Adrenal gland (tissue), 12 donors: ENCODE data around the gene PACRGL. TPM values are rescaled to one million over a fixed set of nuclear protein-coding genes. Genes with fewer than 3 reads are reported as not detected.

Experiments
- DNase-seq, 7 donors: peaks; one replicate each; pipeline ENCODE4 v3.0.0-alpha.2; 2019 to 2020
- H3K27ac ChIP-seq, 5 donors: fragments of 200-600 bp; sonication (generic) in 4 of 5; 1 replicate in 3 of 5; 2 replicates in 2 of 5; pipeline versions ENCODE4 v1.5.1 to v1.8.0; 2016 to 2020; ENCODE audit warnings: mild to moderate bottlenecking in 1 of 5
- H3K27me3 ChIP-seq: fragments of 200-600 bp; 2 replicates; pipeline ENCODE4 v1.8.0; 2021
- H3K36me3 ChIP-seq, 2 donors: fragments of 200-600 bp; replicated peaks in 1 of 2; 1 replicate in 1 of 2; 2 replicates in 1 of 2; pipeline versions ENCODE4 v1.5.1 to v1.8.0; 2018 to 2022
- H3K4me1 ChIP-seq, 2 donors: fragments of 200-600 bp; replicated peaks in 1 of 2; 1 replicate in 1 of 2; 2 replicates in 1 of 2; pipeline versions ENCODE4 v1.5.1 to v1.8.0; 2018 to 2021
- H3K4me3 ChIP-seq, 4 donors: fragments of 200-600 bp; sonication (generic) in 3 of 4; one replicate each; pipeline ENCODE4 v1.5.1; 2016 to 2018
- H3K9me3 ChIP-seq, 3 donors: fragments of 200-600 bp; sonication (generic) in 1 of 3; replicated peaks in 1 of 3; 1 replicate in 2 of 3; 2 replicates in 1 of 3; pipeline versions ENCODE4 v1.5.1 to v1.8.0; 2016 to 2021
- CTCF ChIP-seq, 6 experiments: fragments of 450-650 bp in 4 of 6; fragments of 200-600 bp in 2 of 6; sonication (generic) in 1 of 6; IDR thresholded peaks; 1 replicate in 5 of 6; 2 replicates in 1 of 6; pipeline versions ENCODE4 v1.5.1 to v1.8.0; 2016 to 2021; ENCODE audit warnings: antibody characterized with exemption in 6 of 6, mild to moderate bottlenecking in 2 of 6, moderate library complexity in 1 of 6
- POLR2A ChIP-seq, 2 donors: fragments of 450-650 bp; IDR thresholded peaks; one replicate each; pipeline ENCODE4 v1.6.1; 2017; ENCODE audit warnings: antibody characterized with exemption in 2 of 2, mild to moderate bottlenecking in 2 of 2, moderate library complexity in 1 of 2
- WGBS, 4 donors: extraction: QIAGEN DNeasy Blood & Tissue Kit in 2 of 4; methylation state at CpG; one replicate each; pipeline versions ENCODE4 v1.1.5 to v1.1.7; 2013 to 2017; 5-methylcytosine and 5-hydroxymethylcytosine counted together
- intact Hi-C, 2 donors: fragments of 100-400 bp; cut with DNase I; formaldehyde crosslinking; loops; one replicate each; pipeline versions ENCODE4 v1.14.1 to v1.15.0; 2022 to 2023
- polyA plus RNA-seq, 3 donors: library from polyadenylated mRNA; stranded (reverse); fragments of 200-250 nt in 2 of 3; fragments of 350-450 nt in 1 of 3; fragmentation: Illumina TruSeq in 1 of 3; extraction: RNeasy Lipid Tissue Mini Kit (QIAGEN cat#74804) in 1 of 3; gene quantifications; one replicate each; pipeline ENCODE4 v1.2.3, GENCODE V29; 2013 to 2014
- total RNA-seq, 9 donors: library from RNA; depleted of rRNA in 4 of 9; stranded (reverse); fragments of >200 nt in 4 of 9; fragments of 120-200 nt in 1 of 9; fragmentation: NEBNext Ultra II Directional in 1 of 9; extraction: Animal tissue kit (Norgen Biotek cat#: 25700) in 1 of 9; gene quantifications; one replicate each; pipeline versions ENCODE4 v1.1.0 to v1.2.4, GENCODE V29; 2013 to 2023
- donor health status: healthy with polysubstance abuse.
- donor health status: Bipolar disorder and iron deficiency.
- donor health status: DM: yes; HTN: yes; CAD: no.
- donor health status: DM: no; HTN: no; CAD: no.
- donor health status: DM: no; HTN: no; CAD: no.
- donor health status: DM: yes; HTN: yes; CAD: no.

The PACRGL gene
- total and polyA plus RNA-seq, 12 donors, result 6.2 to 57.0 (median 13.1) TPM

GRCh38 chr4:20681271-20681670, 19.0 kb upstream of the PACRGL start:
- 46 to 61% (median 52%) methylated on average over 1 of the region's 1 CpG for WGBS, 4 donors
- no peaks in the 10 kb centered on the region for H3K36me3 ChIP-seq
- H3K27ac ChIP-seq, result no peak overlapping the region
- H3K27me3 ChIP-seq, result no peaks in the 10 kb centered on the region
- peak in 2 of 7 donors; percentile 14 to 59 for DNase-seq
- no peaks in the 10 kb centered on the region for H3K4me1 ChIP-seq
- no peak overlapping the region for H3K4me3 ChIP-seq
- H3K9me3 ChIP-seq, result no peaks in the 10 kb centered on the region
- intact Hi-C loops, result loop anchor here (10.0 kb wide), 2 partner anchors 126 to 256 kb away; no protein-coding TSS in a partner anchor
- TF ChIP-seq CTCF (IDR thresholded peaks at IDR 0.05) (no peak), POLR2A (IDR thresholded peaks at IDR 0.05) (no peak)

- H3K4me3 ChIP-seq, result no peak overlapping the region
- 76 to 92% (median 84%) methylated on average over 2 to 3 of the region's 3 CpGs for WGBS, 4 donors
- intact Hi-C loops, result loop anchor here (10.0 kb wide), 2 partner anchors 128 to 258 kb away; no protein-coding TSS in a partner anchor
These were observed 17.4 kb upstream of the PACRGL start for GRCh38 chr4:20682853-20683252.

GRCh38 chr4:20683766-20684165, 16.5 kb upstream of the PACRGL start:
- H3K36me3 ChIP-seq, result no peaks in the 10 kb centered on the region
- H3K27ac ChIP-seq, result no peak overlapping the region
- WGBS, 4 donors, result 83 to 92% (median 86%) methylated on average over 3 of the region's 3 CpGs
- intact Hi-C loops, result loop anchor here (10.0 kb wide), 2 partner anchors 129 to 259 kb away; no protein-coding TSS in a partner anchor
- H3K9me3 ChIP-seq, result no peaks in the 10 kb centered on the region
- H3K4me1 ChIP-seq, result no peaks in the 10 kb centered on the region
- H3K4me3 ChIP-seq, result no peak overlapping the region
- TF ChIP-seq POLR2A (IDR thresholded peaks at IDR 0.05) (no peak), CTCF (IDR thresholded peaks at IDR 0.05) (no peak)
- no peak for DNase-seq
- H3K27me3 ChIP-seq, result no peaks in the 10 kb centered on the region

More at GRCh38 chr4:20682853-20683252, 17.4 kb upstream of the PACRGL start:
- no peaks in the 10 kb centered on the region for H3K9me3 ChIP-seq
- TF ChIP-seq POLR2A (IDR thresholded peaks at IDR 0.05) (no peak), CTCF (IDR thresholded peaks at IDR 0.05) (no peak)
- no peak for DNase-seq
- no peak overlapping the region for H3K27ac ChIP-seq
- no peaks in the 10 kb centered on the region for H3K36me3 ChIP-seq
- no peaks in the 10 kb centered on the region for H3K4me1 ChIP-seq
- H3K27me3 ChIP-seq, result no peaks in the 10 kb centered on the region

GRCh38 chr4:20684852-20685763, 15.2 kb upstream of the PACRGL start:
- 25 to 30% (median 26%) methylated on average over 6 of the region's 6 CpGs for WGBS, 4 donors
- intact Hi-C loops, result loop anchor here (10.0 kb wide), 2 partner anchors 130 to 260 kb away; no protein-coding TSS in a partner anchor
- Histone ChIP-seq H3K4me1 (no peaks in the 10 kb centered on the region), H3K9me3 (no peaks in the 10 kb centered on the region), H3K4me3 (no peak overlapping the region), H3K27ac (no peak overlapping the region), H3K27me3 (no peaks in the 10 kb centered on the region), H3K36me3 (no peaks in the 10 kb centered on the region)
- TF ChIP-seq POLR2A (IDR thresholded peaks at IDR 0.05), result no peak
- peak; percentile 53 to 76 (median 68) for TF ChIP-seq CTCF (IDR thresholded peaks at IDR 0.05)
- no peak for DNase-seq
